AG09319 (cell line): ENCODE data around the gene FAM13A.

Experiments
- DNase-seq: peaks from one replicate; pipeline ENCODE4 v3.0.0-alpha.2; 2010; ENCODE audit warnings: low read depth; ENCODE audit errors: extremely low read depth
- CTCF ChIP-seq: IDR thresholded peaks from 2 replicates; pipeline ENCODE4 v1.5.1; 2011; ENCODE audit warnings: low read depth, mild to moderate bottlenecking, inconsistent platforms, low read length, moderate library complexity

The FAM13A gene

GRCh38 chr4:88810325-88810724 lies 246.7 kb downstream of the FAM13A start:
- DNase-seq: no peak
- TF ChIP-seq CTCF: no peak

- TF ChIP-seq CTCF: no peak
- DNase-seq: no peak
Observed at GRCh38 chr4:88809576-88810219, 247.3 kb downstream of the FAM13A start.

- no peak for TF ChIP-seq CTCF
- no peak for DNase-seq
Observed at GRCh38 chr4:88809101-88809500, 247.9 kb downstream of the FAM13A start.

GRCh38 chr4:88807499-88807898 lies 249.5 kb downstream of the FAM13A start:
- DNase-seq: no peak
- no peak for TF ChIP-seq CTCF

- TF ChIP-seq CTCF: no peak
- no peak for DNase-seq
Observed at GRCh38 chr4:88804234-88804633, 252.8 kb downstream of the FAM13A start.

- no peak for TF ChIP-seq CTCF
- DNase-seq: peak; percentile 76
Observed at GRCh38 chr4:88803600-88804096, 253.3 kb downstream of the FAM13A start.

- DNase-seq: no peak
- TF ChIP-seq CTCF: no peak
Observed at GRCh38 chr4:88802585-88803286, 254.2 kb downstream of the FAM13A start.
